ENCODE data around the gene ABHD16A. TPM values are rescaled to one million over a fixed set of nuclear protein-coding genes. Genes with fewer than 3 reads are reported as not detected.

ABHD16A gene
- total and polyA plus RNA-seq, 2 of the 13 experiments (the other 11 are each of a cell fraction or from before 2014, with no cell fraction given), result 43.5 to 45.4 TPM

DNA sequence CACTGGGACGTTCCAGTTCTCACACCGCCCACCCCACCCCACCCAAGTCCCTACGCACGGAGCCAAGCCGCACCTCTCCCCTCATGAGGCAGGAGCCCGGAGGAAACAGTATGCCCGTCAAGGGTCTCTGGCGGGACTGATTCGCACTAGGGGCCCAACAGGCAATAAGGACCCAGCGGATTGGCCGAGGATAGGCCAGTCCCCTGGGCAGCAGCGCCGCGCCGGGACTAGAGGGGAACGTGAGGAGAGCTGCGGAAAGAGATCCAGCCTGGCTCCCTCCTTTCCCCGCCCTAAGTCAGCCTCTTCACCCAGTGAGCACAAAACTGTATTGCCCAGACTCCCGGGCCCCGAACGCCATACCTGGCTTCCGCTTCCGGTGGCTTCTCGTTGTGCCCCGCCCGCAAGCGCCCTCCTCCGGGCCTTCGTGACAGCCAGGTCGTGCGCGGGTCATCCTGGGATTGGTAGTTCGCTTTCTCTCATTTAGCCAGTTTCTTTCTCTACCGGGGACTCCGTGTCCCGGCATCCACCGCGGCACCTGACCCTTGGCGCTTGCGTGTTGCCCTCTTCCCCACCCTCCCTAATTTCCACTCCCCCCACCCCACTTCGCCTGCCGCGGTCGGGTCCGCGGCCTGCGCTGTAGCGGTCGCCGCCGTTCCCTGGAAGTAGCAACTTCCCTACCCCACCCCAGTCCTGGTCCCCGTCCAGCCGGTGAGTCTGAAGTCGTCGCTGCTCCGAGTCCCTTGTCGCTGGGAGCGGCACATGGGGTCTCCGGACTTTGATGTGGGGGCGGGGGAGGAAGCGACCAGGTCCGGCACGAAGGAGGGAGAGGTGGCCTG is 37.4 kb downstream of the ABHD16A start, which contains the start of gene CSNK2B (continued):
- TF ChIP-seq, protein P1, sequence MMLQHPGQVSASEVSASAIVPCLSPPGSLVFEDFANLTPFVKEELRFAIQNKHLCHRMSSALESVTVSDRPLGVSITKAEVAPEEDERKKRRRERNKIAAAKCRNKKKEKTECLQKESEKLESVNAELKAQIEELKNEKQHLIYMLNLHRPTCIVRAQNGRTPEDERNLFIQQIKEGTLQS (CRISPR knock-in tag; IDR thresholded peaks at IDR 0.05), result no peak; the same call in 1 of the 2 replicates
- TF ChIP-seq ASH2L (IDR thresholded peaks at IDR 0.05; ENCODE audit: insufficient read length, low read depth, low read length) (peak; percentile 87), FOXM1 (CRISPR knock-in tag; IDR thresholded peaks at IDR 0.05) (no peak), HOXD1 (CRISPR knock-in tag; IDR thresholded peaks at IDR 0.05) (no peak; the same call in 1 of the 2 replicates), HDAC6 (IDR thresholded peaks at IDR 0.05; ENCODE audit: low read depth, low read length) (no peak), SIX1 (CRISPR knock-in tag; IDR thresholded peaks at IDR 0.05; ENCODE audit: borderline replicate concordance) (peak; percentile 43; the same call in 1 of the 2 replicates), ZFYVE20 (CRISPR knock-in tag; IDR thresholded peaks at IDR 0.05; ENCODE audit: borderline replicate concordance, low read depth) (0 out of 2 replicates have a peak, but pooled peaks have one; percentile 60), ZMYM4 (CRISPR knock-in tag; IDR thresholded peaks at IDR 0.05) (peak; percentile 46), BCL6 (CRISPR knock-in tag; IDR thresholded peaks at IDR 0.05) (peak; percentile 38), NFIB (CRISPR knock-in tag; IDR thresholded peaks at IDR 0.05; ENCODE audit: borderline replicate concordance) (no peak; the same call in 1 of the 2 replicates), CBX5 (CRISPR knock-in tag; IDR thresholded peaks at IDR 0.05; ENCODE audit: borderline replicate concordance) (peak; percentile 11), ZNF274 (CRISPR knock-in tag; IDR thresholded peaks at IDR 0.05) (peak; percentile 37; the same call in 1 of the 2 replicates), PHF5A (CRISPR knock-in tag; IDR thresholded peaks at IDR 0.05; ENCODE audit: low read depth, unreplicated experiment) (no peak), U2AF2 (IDR thresholded peaks at IDR 0.05; ENCODE audit: low read depth, low read length) (no peak), NCOA2 (CRISPR knock-in tag; IDR thresholded peaks at IDR 0.05) (no peak), HOXA9 (CRISPR knock-in tag; IDR thresholded peaks at IDR 0.05; ENCODE audit: borderline replicate concordance) (no peak), SMARCC2 (IDR thresholded peaks at IDR 0.05) (no peak)
- TF ChIP-seq, protein P2, sequence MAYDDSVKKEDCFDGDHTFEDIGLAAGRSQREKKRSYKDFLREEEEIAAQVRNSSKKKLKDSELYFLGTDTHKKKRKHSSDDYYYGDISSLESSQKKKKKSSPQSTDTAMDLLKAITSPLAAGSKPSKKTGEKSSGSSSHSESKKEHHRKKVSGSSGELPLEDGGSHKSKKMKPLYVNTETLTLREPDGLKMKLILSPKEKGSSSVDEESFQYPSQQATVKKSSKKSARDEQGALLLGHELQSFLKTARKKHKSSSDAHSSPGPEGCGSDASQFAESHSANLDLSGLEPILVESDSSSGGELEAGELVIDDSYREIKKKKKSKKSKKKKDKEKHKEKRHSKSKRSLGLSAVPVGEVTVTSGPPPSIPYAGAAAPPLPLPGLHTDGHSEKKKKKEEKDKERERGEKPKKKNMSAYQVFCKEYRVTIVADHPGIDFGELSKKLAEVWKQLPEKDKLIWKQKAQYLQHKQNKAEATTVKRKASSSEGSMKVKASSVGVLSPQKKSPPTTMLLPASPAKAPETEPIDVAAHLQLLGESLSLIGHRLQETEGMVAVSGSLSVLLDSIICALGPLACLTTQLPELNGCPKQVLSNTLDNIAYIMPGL (CRISPR knock-in tag; IDR thresholded peaks at IDR 0.05; ENCODE audit: borderline replicate concordance in 1 of 2, low read depth in 1 of 2), result peak; percentile 55 to 71
- TF ChIP-seq, protein P3, sequence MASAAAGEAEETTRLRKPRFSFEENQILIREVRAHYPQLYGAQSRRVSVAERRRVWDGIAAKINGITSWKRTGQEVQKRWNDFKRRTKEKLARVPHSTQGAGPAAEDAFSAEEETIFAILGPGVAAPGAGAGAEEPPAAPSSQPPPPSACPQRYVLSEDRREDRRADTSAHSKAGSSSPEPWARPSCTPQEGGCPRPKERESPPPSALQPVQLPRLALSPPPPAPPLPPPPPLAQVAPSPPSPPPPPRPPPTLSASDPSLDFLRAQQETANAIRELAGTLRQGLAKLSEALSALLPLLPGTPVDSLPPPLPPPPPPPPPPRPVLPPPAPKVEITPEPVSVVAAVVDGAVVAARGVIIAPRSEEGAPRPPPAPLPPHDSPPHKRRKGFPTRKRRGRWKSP (CRISPR knock-in tag; IDR thresholded peaks at IDR 0.05), result no peak; the same call in 1 of the 2 replicates
- TF ChIP-seq, protein P4, sequence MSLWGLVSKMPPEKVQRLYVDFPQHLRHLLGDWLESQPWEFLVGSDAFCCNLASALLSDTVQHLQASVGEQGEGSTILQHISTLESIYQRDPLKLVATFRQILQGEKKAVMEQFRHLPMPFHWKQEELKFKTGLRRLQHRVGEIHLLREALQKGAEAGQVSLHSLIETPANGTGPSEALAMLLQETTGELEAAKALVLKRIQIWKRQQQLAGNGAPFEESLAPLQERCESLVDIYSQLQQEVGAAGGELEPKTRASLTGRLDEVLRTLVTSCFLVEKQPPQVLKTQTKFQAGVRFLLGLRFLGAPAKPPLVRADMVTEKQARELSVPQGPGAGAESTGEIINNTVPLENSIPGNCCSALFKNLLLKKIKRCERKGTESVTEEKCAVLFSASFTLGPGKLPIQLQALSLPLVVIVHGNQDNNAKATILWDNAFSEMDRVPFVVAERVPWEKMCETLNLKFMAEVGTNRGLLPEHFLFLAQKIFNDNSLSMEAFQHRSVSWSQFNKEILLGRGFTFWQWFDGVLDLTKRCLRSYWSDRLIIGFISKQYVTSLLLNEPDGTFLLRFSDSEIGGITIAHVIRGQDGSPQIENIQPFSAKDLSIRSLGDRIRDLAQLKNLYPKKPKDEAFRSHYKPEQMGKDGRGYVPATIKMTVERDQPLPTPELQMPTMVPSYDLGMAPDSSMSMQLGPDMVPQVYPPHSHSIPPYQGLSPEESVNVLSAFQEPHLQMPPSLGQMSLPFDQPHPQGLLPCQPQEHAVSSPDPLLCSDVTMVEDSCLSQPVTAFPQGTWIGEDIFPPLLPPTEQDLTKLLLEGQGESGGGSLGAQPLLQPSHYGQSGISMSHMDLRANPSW (CRISPR knock-in tag; IDR thresholded peaks at IDR 0.05; ENCODE audit: borderline replicate concordance), result no peak
- TF ChIP-seq, protein P5, sequence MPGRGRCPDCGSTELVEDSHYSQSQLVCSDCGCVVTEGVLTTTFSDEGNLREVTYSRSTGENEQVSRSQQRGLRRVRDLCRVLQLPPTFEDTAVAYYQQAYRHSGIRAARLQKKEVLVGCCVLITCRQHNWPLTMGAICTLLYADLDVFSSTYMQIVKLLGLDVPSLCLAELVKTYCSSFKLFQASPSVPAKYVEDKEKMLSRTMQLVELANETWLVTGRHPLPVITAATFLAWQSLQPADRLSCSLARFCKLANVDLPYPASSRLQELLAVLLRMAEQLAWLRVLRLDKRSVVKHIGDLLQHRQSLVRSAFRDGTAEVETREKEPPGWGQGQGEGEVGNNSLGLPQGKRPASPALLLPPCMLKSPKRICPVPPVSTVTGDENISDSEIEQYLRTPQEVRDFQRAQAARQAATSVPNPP (CRISPR knock-in tag; IDR thresholded peaks at IDR 0.05), result peak; percentile 73; the same call in 1 of the 2 replicates
